NCI-H187 treated with DMSO at 0.1 percent for 48 hours (cell line): ENCODE data around the gene TSTD1.

Experiments used
- DNase-seq: peaks from one replicate; lab custom pipeline; 2025; lab: John Stamatoyannopoulos, UW

The TSTD1 gene

GRCh38 chr1:161038523-161039153 lies at the start of gene TSTD1:
TSTD1 (minus strand) TSS chr1:161038964; CDS start chr1:161038889, 75 bp downstream.
- DNase-seq: peak; percentile 54

- no peak for DNase-seq
Measured at GRCh38 chr1:161086457-161086856, 47.7 kb upstream of the TSTD1 start.

- DNase-seq: no peak
Measured at GRCh38 chr1:161085165-161085564, 46.4 kb upstream of the TSTD1 start.

- DNase-seq: no peak
Measured at GRCh38 chr1:161084597-161084988, 45.8 kb upstream of the TSTD1 start.

- DNase-seq: no peak
Measured at GRCh38 chr1:161083748-161084596, 45.2 kb upstream of the TSTD1 start.

- DNase-seq: no peak
Measured at GRCh38 chr1:161082996-161083747, 44.4 kb upstream of the TSTD1 start.

- DNase-seq: no peak
Measured at GRCh38 chr1:161082483-161082882, 43.7 kb upstream of the TSTD1 start.

GRCh38 chr1:161081519-161081918 lies 42.8 kb upstream of the TSTD1 start:
- no peak for DNase-seq

- no peak for DNase-seq
Measured at GRCh38 chr1:161080441-161081405, 42.0 kb upstream of the TSTD1 start.

GRCh38 chr1:161079436-161080110 lies 40.8 kb upstream of the TSTD1 start:
- no peak for DNase-seq

GRCh38 chr1:161077426-161077825 lies 38.7 kb upstream of the TSTD1 start:
- no peak for DNase-seq

- DNase-seq: no peak
Measured at GRCh38 chr1:161076410-161076809, 37.6 kb upstream of the TSTD1 start.

- no peak for DNase-seq
Measured at GRCh38 chr1:161074676-161075368, 36.1 kb upstream of the TSTD1 start.

- no peak for DNase-seq
Measured at GRCh38 chr1:161073474-161074121, 34.8 kb upstream of the TSTD1 start.

- no peak for DNase-seq
Measured at GRCh38 chr1:161072751-161073449, 34.1 kb upstream of the TSTD1 start.

GRCh38 chr1:161071886-161072371 lies 33.2 kb upstream of the TSTD1 start:
- DNase-seq: no peak

- no peak for DNase-seq
Measured at GRCh38 chr1:161070761-161071160, 32.0 kb upstream of the TSTD1 start.

GRCh38 chr1:161069731-161070270 lies 31.0 kb upstream of the TSTD1 start, which contains the start of gene ARHGAP30:
ARHGAP30 (minus strand) TSS chr1:161069891; CDS start chr1:161069624, 267 bp downstream.
- DNase-seq: no peak

GRCh38 chr1:161069241-161069640 lies 30.5 kb upstream of the TSTD1 start:
- DNase-seq: no peak
